ENCODE measurements around the gene TMEM132E.

TMEM132E gene

DNA sequence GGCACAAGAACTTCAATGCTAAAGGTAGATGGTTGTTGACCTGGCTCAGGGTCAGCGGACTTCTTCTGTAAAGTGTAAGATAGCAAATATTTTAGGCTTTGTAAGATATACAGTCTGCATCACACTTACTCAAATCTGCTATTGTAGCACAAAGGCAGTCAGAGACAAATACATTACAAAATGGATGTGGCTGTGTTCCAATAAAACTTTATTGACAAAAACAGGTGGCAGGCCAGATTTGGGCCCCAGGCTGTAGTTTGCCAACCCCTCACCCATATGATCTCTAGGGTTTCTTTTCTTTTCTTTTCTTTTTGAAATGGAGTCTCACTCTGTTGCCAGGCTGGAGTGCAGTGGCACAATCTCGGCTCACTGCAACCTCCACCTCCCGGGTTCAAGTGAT, 39.5 kb upstream of the TMEM132E start:
- Histone ChIP-seq H3K36me3 (ENCODE audit: control insufficient read depth in 4 of 4, insufficient read depth in 4 of 4, low read length in 3 of 4) (no peaks in the 10 kb centered on the region), H3K27ac (ENCODE audit: insufficient read depth in 1 of 2, low read depth in 1 of 2, low read length in 2 of 2, poor library complexity in 1 of 2, severe bottlenecking in 2 of 2) (no peak overlapping the region), H3K9me3 (ENCODE audit: control extremely low read depth in 1 of 5, control insufficient read depth in 4 of 5, insufficient read depth in 2 of 5, low read depth in 1 of 5, low read length in 4 of 5) (no peaks in the 10 kb centered on the region), H3K4me1 (ENCODE audit: control extremely low read depth in 1 of 4, control insufficient read depth in 4 of 4, insufficient read depth in 4 of 4, low read length in 3 of 4) (no peaks in the 10 kb centered on the region), H3K4me3 (ENCODE audit: control insufficient read depth in 1 of 7, extremely low read depth in 1 of 7, insufficient read depth in 4 of 7, low read depth in 2 of 7, low read length in 6 of 7) (no peak overlapping the region), H3K27me3 (replicated peaks in 2 of 5; ENCODE audit: control insufficient read depth in 4 of 5, insufficient read depth in 5 of 5, low read length in 4 of 5) (peaks cover 0 to 43% (median 11%) of the 10 kb centered on the region in 5 experiments)
- no peak for DNase-seq
- WGBS (ENCODE audit: insufficient coverage): no CpG with 5 or more reads among the region's 3 CpGs
- ChIA-PET CTCF (no interaction called here), POLR2A (no interaction called here)

DNA sequence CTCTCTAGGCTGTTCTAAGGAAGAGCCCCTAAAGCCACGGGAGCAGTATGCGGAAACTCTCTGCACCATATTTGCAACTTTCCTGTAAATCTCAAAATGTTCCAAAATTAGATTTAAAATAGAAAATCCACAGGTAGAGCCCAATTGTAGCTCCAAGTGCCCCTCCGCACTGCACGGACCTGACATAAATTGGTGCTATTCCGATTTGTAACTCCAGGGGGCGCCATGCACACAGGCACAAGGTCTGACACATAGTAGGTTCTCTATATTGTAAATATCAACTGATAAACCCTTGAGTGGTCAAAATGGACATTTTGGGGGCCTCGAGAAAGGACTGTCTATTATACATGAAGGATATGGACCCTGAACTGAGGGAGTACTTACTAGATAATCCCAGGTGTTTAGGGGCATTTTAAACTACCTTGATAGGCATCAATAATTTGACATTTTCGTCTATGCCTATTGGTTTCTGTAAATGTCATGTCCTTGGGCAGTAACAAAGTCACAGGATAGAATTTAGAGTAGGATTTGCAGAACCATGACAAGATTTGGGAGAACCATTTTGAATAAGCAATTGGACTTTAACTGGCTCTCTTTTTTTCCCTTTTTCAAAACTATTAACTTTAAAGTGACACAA, 36.6 kb upstream of the TMEM132E start:
- peak; percentile 28 to 40 (median 29) for DNase-seq
- no peaks in the 10 kb centered on the region for H3K36me3 ChIP-seq (ENCODE audit: control insufficient read depth in 4 of 4, insufficient read depth in 4 of 4, low read length in 3 of 4)
- H3K4me3 ChIP-seq (ENCODE audit: control insufficient read depth in 1 of 7, extremely low read depth in 1 of 7, insufficient read depth in 4 of 7, low read depth in 2 of 7, low read length in 6 of 7): no peak overlapping the region
- H3K4me1 ChIP-seq (ENCODE audit: control extremely low read depth in 1 of 4, control insufficient read depth in 4 of 4, insufficient read depth in 4 of 4, low read length in 3 of 4): no peaks in the 10 kb centered on the region
- H3K9me3 ChIP-seq (ENCODE audit: control extremely low read depth in 1 of 5, control insufficient read depth in 4 of 5, insufficient read depth in 2 of 5, low read depth in 1 of 5, low read length in 4 of 5): no peaks in the 10 kb centered on the region
- POLR2A ChIA-PET: no interaction called here
- H3K27ac ChIP-seq (ENCODE audit: insufficient read depth in 1 of 2, low read depth in 1 of 2, low read length in 2 of 2, poor library complexity in 1 of 2, severe bottlenecking in 2 of 2): no peak overlapping the region
- H3K27me3 ChIP-seq (replicated peaks in 2 of 5; ENCODE audit: control insufficient read depth in 4 of 5, insufficient read depth in 5 of 5, low read length in 4 of 5): peaks cover 0 to 53% (median 11%) of the 10 kb centered on the region in 5 experiments
- 20% methylated on average over 5 of the region's 8 CpGs for WGBS (ENCODE audit: insufficient coverage)
- CTCF ChIA-PET: interaction anchor here (0.6 to 2.8 kb wide), 16 partner anchors 9 to 351 kb away, joined by 3 to 17 read pairs (median 3); no protein-coding TSS in a partner anchor

DNA sequence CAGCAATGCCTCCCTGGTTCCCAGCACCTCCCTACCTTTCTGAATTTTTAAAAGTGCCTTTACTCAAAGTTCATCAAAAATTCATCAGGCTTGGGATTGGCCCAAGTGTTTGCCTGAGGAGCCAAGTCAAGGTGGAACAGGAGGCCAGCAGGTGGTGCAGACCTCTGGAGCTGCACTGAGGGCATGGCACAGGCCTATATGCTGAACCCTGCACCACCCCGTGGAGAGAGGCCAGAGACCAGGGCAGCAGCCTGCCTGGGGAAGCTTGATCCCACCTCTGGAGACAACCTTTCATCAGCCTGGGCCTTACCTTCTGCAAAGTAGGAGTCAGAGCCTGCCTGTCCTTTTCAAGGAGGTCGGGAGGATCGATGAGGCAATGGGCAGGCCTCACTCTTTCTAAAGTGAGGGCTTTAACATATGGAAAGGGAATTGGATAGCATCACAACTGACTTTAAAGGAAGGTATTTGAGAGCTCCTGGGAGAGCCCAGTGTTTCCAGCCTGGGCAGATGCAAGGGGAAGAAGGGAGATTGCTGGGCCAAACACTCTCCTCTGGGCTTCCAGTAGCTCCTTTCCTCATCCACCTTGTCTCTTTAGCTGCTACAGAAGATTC, 31.8 kb upstream of the TMEM132E start:
- POLR2A ChIA-PET: no interaction called here
- DNase-seq: no peak
- Histone ChIP-seq H3K4me3 (ENCODE audit: control insufficient read depth in 1 of 7, extremely low read depth in 1 of 7, insufficient read depth in 4 of 7, low read depth in 2 of 7, low read length in 6 of 7) (no peak overlapping the region), H3K9me3 (ENCODE audit: control extremely low read depth in 1 of 5, control insufficient read depth in 4 of 5, insufficient read depth in 2 of 5, low read depth in 1 of 5, low read length in 4 of 5) (no peaks in the 10 kb centered on the region), H3K27ac (ENCODE audit: insufficient read depth in 1 of 2, low read depth in 1 of 2, low read length in 2 of 2, poor library complexity in 1 of 2, severe bottlenecking in 2 of 2) (no peak overlapping the region), H3K4me1 (ENCODE audit: control extremely low read depth in 1 of 4, control insufficient read depth in 4 of 4, insufficient read depth in 4 of 4, low read length in 3 of 4) (no peaks in the 10 kb centered on the region), H3K36me3 (ENCODE audit: control insufficient read depth in 4 of 4, insufficient read depth in 4 of 4, low read length in 3 of 4) (no peaks in the 10 kb centered on the region), H3K27me3 (replicated peaks in 2 of 5; ENCODE audit: control insufficient read depth in 4 of 5, insufficient read depth in 5 of 5, low read length in 4 of 5) (peaks cover 0 to 45% (median 6%) of the 10 kb centered on the region in 5 experiments)
- CTCF ChIA-PET: interaction anchor here (0.6 kb wide), 1 partner anchor 743 kb away, joined by 4 read pairs; no protein-coding TSS in a partner anchor
- WGBS (ENCODE audit: insufficient coverage): 68% methylated on average over 3 of the region's 3 CpGs

DNA sequence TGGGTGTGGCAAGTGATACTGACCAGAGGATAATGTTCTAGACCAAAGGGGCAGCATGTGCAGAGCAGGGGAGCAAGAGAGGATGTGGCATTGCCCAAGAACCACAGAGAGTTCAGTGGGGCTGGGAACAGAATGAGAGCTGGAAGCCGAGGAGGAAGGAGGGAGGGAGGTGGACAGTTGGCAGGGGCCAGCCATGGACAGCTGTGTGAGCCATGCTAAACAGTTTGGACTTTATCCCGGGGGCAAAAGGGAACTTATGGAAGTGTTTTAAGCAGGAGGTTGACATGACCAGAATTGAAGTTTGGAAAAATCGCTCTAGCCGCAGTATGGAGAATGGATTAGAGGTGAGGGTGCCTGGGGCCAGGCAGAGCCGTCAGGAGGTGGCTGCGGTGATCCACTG, 29.4 kb upstream of the TMEM132E start:
- 79% methylated on average over 6 of the region's 6 CpGs for WGBS (ENCODE audit: insufficient coverage)

DNA sequence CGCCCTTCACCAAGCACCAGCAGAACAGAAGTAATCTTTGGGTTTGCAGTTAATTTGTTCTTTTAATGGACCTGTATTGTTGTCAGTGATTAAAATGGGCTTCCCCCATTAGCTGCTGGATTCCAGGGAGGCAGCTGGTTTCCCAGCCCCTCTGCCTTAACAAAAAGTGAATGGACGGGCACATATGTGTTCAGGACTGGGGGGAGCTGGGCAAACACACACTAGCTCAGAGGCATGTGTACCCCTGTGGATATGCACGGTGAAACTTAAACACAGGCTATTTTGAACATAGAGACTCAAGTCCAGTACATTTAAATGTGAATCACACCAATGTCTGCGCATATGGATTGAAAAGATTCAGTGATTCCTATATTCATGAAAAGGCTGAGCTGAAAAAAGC, 25.5 kb upstream of the TMEM132E start:
- H3K9me3 ChIP-seq (ENCODE audit: control extremely low read depth in 1 of 5, control insufficient read depth in 4 of 5, insufficient read depth in 2 of 5, low read depth in 1 of 5, low read length in 4 of 5): no peaks in the 10 kb centered on the region
- no peaks in the 10 kb centered on the region for H3K4me1 ChIP-seq (ENCODE audit: control extremely low read depth in 1 of 4, control insufficient read depth in 4 of 4, insufficient read depth in 4 of 4, low read length in 3 of 4)
- H3K27ac ChIP-seq (ENCODE audit: insufficient read depth in 1 of 2, low read depth in 1 of 2, low read length in 2 of 2, poor library complexity in 1 of 2, severe bottlenecking in 2 of 2): no peak overlapping the region
- DNase-seq: no peak
- ChIA-PET POLR2A (no interaction called here), CTCF (interaction anchor here (0.7 kb wide), 1 partner anchor 10 kb away, joined by 3 read pairs; no protein-coding TSS in a partner anchor)
- 84% methylated on average over 3 of the region's 4 CpGs for WGBS (ENCODE audit: insufficient coverage)
- H3K36me3 ChIP-seq (ENCODE audit: control insufficient read depth in 4 of 4, insufficient read depth in 4 of 4, low read length in 3 of 4): no peaks in the 10 kb centered on the region
- peaks cover 0 to 51% (median 6%) of the 10 kb centered on the region in 5 experiments for H3K27me3 ChIP-seq (replicated peaks in 2 of 5; ENCODE audit: control insufficient read depth in 4 of 5, insufficient read depth in 5 of 5, low read length in 4 of 5)
- H3K4me3 ChIP-seq (ENCODE audit: control insufficient read depth in 1 of 7, extremely low read depth in 1 of 7, insufficient read depth in 4 of 7, low read depth in 2 of 7, low read length in 6 of 7): no peak overlapping the region

More for the DNA sequence above, 29.4 kb upstream of the TMEM132E start:
- no peaks in the 10 kb centered on the region for H3K4me1 ChIP-seq (ENCODE audit: control extremely low read depth in 1 of 4, control insufficient read depth in 4 of 4, insufficient read depth in 4 of 4, low read length in 3 of 4)
- no peak overlapping the region for H3K27ac ChIP-seq (ENCODE audit: insufficient read depth in 1 of 2, low read depth in 1 of 2, low read length in 2 of 2, poor library complexity in 1 of 2, severe bottlenecking in 2 of 2)
- no peaks in the 10 kb centered on the region for H3K9me3 ChIP-seq (ENCODE audit: control extremely low read depth in 1 of 5, control insufficient read depth in 4 of 5, insufficient read depth in 2 of 5, low read depth in 1 of 5, low read length in 4 of 5)
- CTCF ChIA-PET: interaction anchor here (1.5 kb wide), 1 partner anchor 13 kb away, joined by 3 read pairs; no protein-coding TSS in a partner anchor
- H3K36me3 ChIP-seq (ENCODE audit: control insufficient read depth in 4 of 4, insufficient read depth in 4 of 4, low read length in 3 of 4): no peaks in the 10 kb centered on the region
- no peak for DNase-seq
- no peak overlapping the region for H3K4me3 ChIP-seq (ENCODE audit: control insufficient read depth in 1 of 7, extremely low read depth in 1 of 7, insufficient read depth in 4 of 7, low read depth in 2 of 7, low read length in 6 of 7)
- POLR2A ChIA-PET: no interaction called here
- peaks cover 0 to 41% (median 6%) of the 10 kb centered on the region in 5 experiments for H3K27me3 ChIP-seq (replicated peaks in 2 of 5; ENCODE audit: control insufficient read depth in 4 of 5, insufficient read depth in 5 of 5, low read length in 4 of 5)

DNA sequence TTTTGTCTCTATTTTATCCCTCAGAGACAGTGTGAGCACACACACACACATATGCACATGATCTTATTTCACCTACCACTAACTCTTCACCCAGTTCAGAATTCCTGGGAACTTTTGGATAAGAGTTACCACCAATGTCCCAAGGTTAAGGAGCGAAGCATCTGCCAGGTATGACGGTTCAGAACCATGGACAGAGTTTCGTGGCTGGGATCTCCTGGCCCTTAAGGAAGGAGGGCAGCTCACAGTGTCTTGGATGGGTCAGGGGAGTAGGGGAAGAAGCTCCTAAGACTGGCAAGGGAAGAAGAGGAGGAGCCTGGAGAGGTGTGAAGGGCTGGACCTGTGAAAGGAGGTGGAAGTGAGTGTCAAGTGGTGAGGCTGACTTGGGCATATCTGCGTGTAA, 23.0 kb upstream of the TMEM132E start:
- POLR2A ChIA-PET: no interaction called here
- Histone ChIP-seq H3K4me1 (ENCODE audit: control extremely low read depth in 1 of 4, control insufficient read depth in 4 of 4, insufficient read depth in 4 of 4, low read length in 3 of 4) (no peaks in the 10 kb centered on the region), H3K27ac (ENCODE audit: insufficient read depth in 1 of 2, low read depth in 1 of 2, low read length in 2 of 2, poor library complexity in 1 of 2, severe bottlenecking in 2 of 2) (no peak overlapping the region), H3K9me3 (ENCODE audit: control extremely low read depth in 1 of 5, control insufficient read depth in 4 of 5, insufficient read depth in 2 of 5, low read depth in 1 of 5, low read length in 4 of 5) (no peaks in the 10 kb centered on the region), H3K36me3 (ENCODE audit: control insufficient read depth in 4 of 4, insufficient read depth in 4 of 4, low read length in 3 of 4) (no peaks in the 10 kb centered on the region), H3K27me3 (replicated peaks in 2 of 5; ENCODE audit: control insufficient read depth in 4 of 5, insufficient read depth in 5 of 5, low read length in 4 of 5) (peaks cover 0 to 40% (median 2%) of the 10 kb centered on the region in 5 experiments), H3K4me3 (ENCODE audit: control insufficient read depth in 1 of 7, extremely low read depth in 1 of 7, insufficient read depth in 4 of 7, low read depth in 2 of 7, low read length in 6 of 7) (no peak overlapping the region)
- CTCF ChIA-PET: no interaction called here
- 31% methylated on average over 4 of the region's 4 CpGs for WGBS (ENCODE audit: insufficient coverage)
- peak in 2 of 3 donors; percentile 38 for DNase-seq

DNA sequence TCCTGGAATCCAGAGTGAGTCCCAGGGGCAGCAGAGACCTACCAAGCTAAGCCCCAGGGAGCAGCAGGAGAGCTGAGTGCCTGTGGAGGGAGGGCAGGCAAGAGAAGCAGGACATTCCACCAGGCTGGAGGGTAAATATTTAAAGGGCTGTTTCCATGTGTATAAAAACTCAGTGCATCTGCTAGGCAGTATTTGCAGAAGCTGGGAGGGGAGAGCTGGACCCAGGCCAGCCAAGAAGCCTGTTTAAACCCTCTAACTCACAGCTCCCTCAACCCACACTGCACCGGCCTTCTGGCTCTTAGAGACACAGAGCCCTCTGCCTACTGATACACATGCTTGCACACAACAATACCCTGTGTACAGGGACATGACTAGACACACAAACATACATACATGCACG, 22.5 kb upstream of the TMEM132E start:
- Histone ChIP-seq H3K9me3 (ENCODE audit: control extremely low read depth in 1 of 5, control insufficient read depth in 4 of 5, insufficient read depth in 2 of 5, low read depth in 1 of 5, low read length in 4 of 5) (no peaks in the 10 kb centered on the region), H3K36me3 (ENCODE audit: control insufficient read depth in 4 of 4, insufficient read depth in 4 of 4, low read length in 3 of 4) (no peaks in the 10 kb centered on the region), H3K4me3 (ENCODE audit: control insufficient read depth in 1 of 7, extremely low read depth in 1 of 7, insufficient read depth in 4 of 7, low read depth in 2 of 7, low read length in 6 of 7) (no peak overlapping the region), H3K4me1 (ENCODE audit: control extremely low read depth in 1 of 4, control insufficient read depth in 4 of 4, insufficient read depth in 4 of 4, low read length in 3 of 4) (no peaks in the 10 kb centered on the region), H3K27ac (ENCODE audit: insufficient read depth in 1 of 2, low read depth in 1 of 2, low read length in 2 of 2, poor library complexity in 1 of 2, severe bottlenecking in 2 of 2) (no peak overlapping the region), H3K27me3 (replicated peaks in 2 of 5; ENCODE audit: control insufficient read depth in 4 of 5, insufficient read depth in 5 of 5, low read length in 4 of 5) (peaks cover 0 to 40% (median 2%) of the 10 kb centered on the region in 5 experiments)
- ChIA-PET POLR2A (no interaction called here), CTCF (no interaction called here)
- WGBS (ENCODE audit: insufficient coverage): 100% methylated on average over 1 of the region's 2 CpGs
- DNase-seq: no peak

All from common myeloid progenitor, CD34-positive (primary cell).